Gastrocnemius medialis (tissue), 4 donors: ENCODE data around the gene SELENOP. TPM values are rescaled to one million over a fixed set of nuclear protein-coding genes. Genes with fewer than 3 reads are reported as not detected.

Experiments used
- ATAC-seq, 2 donors: fragments of 150-250 bp; one replicate each; pipeline ENCODE4 v1.9.1; 2016
- DNase-seq, 2 donors: peaks; one replicate each; pipeline ENCODE4 v3.0.0-alpha.2; 2019
- H3K27ac ChIP-seq, 4 donors: fragments of 200-600 bp; sonication (generic); 1 replicate in 1 of 4; 2 replicates in 3 of 4; pipeline ENCODE4 v1.5.1; 2016 to 2018; ENCODE audit warnings: mild to moderate bottlenecking in 2 of 4, moderate library complexity in 1 of 4
- H3K27me3 ChIP-seq, 3 donors: fragments of 200-600 bp; sonication (generic) in 2 of 3; 1 replicate in 1 of 3; 2 replicates in 2 of 3; pipeline versions ENCODE4 v1.5.1 to v1.6.0; 2016 to 2019; ENCODE audit warnings: mild to moderate bottlenecking in 1 of 3, moderate library complexity in 1 of 3
- H3K36me3 ChIP-seq, 2 donors: fragments of 200-600 bp; sonication (generic) in 1 of 2; one replicate each; pipeline ENCODE4 v1.5.1; 2017 to 2018
- H3K4me1 ChIP-seq, 2 donors: fragments of 200-600 bp; sonication (generic) in 1 of 2; one replicate each; pipeline ENCODE4 v1.5.1; 2016 to 2017; ENCODE audit warnings: mild to moderate bottlenecking in 2 of 2
- H3K4me3 ChIP-seq, 4 donors: fragments of 200-600 bp; sonication (generic) in 3 of 4; 1 replicate in 1 of 4; 2 replicates in 3 of 4; pipeline ENCODE4 v1.5.1; 2016 to 2019; ENCODE audit warnings: mild to moderate bottlenecking in 2 of 4
- H3K9me3 ChIP-seq, 3 donors: fragments of 200-600 bp; sonication (generic) in 2 of 3; 1 replicate in 1 of 3; 2 replicates in 2 of 3; pipeline ENCODE4 v1.5.1; 2016 to 2019
- CTCF ChIP-seq, 5 experiments: fragments of 450-650 bp in 3 of 5; fragments of 200-600 bp in 2 of 5; sonication (generic) in 2 of 5; IDR thresholded peaks in 4 of 5; conservative IDR thresholded peaks in 1 of 5; 1 replicate in 4 of 5; 2 replicates in 1 of 5; pipeline ENCODE4 v1.5.1; 2016 to 2019; ENCODE audit warnings: antibody characterized with exemption in 5 of 5, mild to moderate bottlenecking in 3 of 5, moderate library complexity in 3 of 5
- POLR2A ChIP-seq, 2 donors: fragments of 450-650 bp; IDR thresholded peaks; one replicate each; pipeline ENCODE4 v1.6.1; 2017; ENCODE audit warnings: antibody characterized with exemption in 2 of 2, mild to moderate bottlenecking in 2 of 2, moderate library complexity in 2 of 2
- in situ Hi-C, 4 donors: fragments of 200-750 bp; cut with MboI; loops; one replicate each; pipeline versions ENCODE4 v1.15.0 to v1.8.0; 2017; ENCODE audit warnings: low sequenced_read_pairs in 4 of 4
- intact Hi-C: fragments of 100-400 bp; cut with DNase I; formaldehyde crosslinking; loops from one replicate; pipeline ENCODE4 v1.15.1; 2023; ENCODE audit warnings: low total_unique reads
- total RNA-seq, 4 donors: library from RNA; depleted of rRNA; stranded (reverse); fragments of >200 nt; gene quantifications; one replicate each; pipeline versions ENCODE4 v1.1.0 to v1.2.3, GENCODE V29; 2016

The SELENOP gene
- total RNA-seq, 4 donors from 2014 or later, result 231 to 290 (median 243) TPM

GRCh38 chr5:42784132-42784531 is 27.6 kb downstream of the SELENOP start:
- intact Hi-C loops, result loop anchor here (10.0 kb wide), 1 partner anchor 759 kb away; no protein-coding TSS in a partner anchor
- TF ChIP-seq CTCF (IDR thresholded peaks at IDR 0.05 in 4 of 5, conservative IDR thresholded peaks at IDR 0.05 in 1 of 5) (no peak), POLR2A (IDR thresholded peaks at IDR 0.05) (no peak)
- ATAC-seq, result no peak
- DNase-seq, result no peak
- Histone ChIP-seq H3K4me3 (no peak overlapping the region), H3K36me3 (no peaks in the 10 kb centered on the region), H3K27ac (no peak overlapping the region), H3K4me1 (no peaks in the 10 kb centered on the region), H3K9me3 (no peaks in the 10 kb centered on the region), H3K27me3 (no peaks in the 10 kb centered on the region)
- in situ Hi-C loops, result loop anchor here in 1 of 4 donors (25.0 kb wide), 1 partner anchor 103 kb away; no protein-coding TSS in a partner anchor

DNA sequence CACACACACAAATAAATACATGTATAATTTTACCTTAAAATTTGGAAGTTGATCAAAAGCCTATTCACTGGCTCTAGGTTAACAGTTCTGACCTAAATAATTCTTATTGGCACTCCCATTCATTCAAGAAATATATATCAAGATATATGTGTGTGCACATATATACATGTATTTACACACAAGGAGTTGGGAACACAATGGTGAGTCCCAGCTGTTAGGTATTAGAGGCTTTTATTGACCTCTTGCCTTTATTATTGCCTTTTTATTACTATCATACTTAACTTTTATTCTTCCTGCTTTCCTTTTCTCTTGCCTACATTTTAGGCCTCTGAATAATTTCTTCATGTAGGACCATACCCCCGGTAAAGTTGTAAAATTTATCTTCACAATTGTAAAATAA is 30.1 kb downstream of the SELENOP start:
- TF ChIP-seq POLR2A (IDR thresholded peaks at IDR 0.05), result no peak
- DNase-seq, result no peak
- Histone ChIP-seq H3K4me3 (no peak overlapping the region), H3K4me1 (no peaks in the 10 kb centered on the region), H3K36me3 (no peaks in the 10 kb centered on the region), H3K27ac (no peak overlapping the region), H3K27me3 (no peaks in the 10 kb centered on the region), H3K9me3 (no peaks in the 10 kb centered on the region)
- intact Hi-C loops, result loop anchor here (10.0 kb wide), 1 partner anchor 757 kb away; no protein-coding TSS in a partner anchor
- in situ Hi-C loops, result loop anchor here in 1 of 4 donors (25.0 kb wide), 1 partner anchor 106 kb away; no protein-coding TSS in a partner anchor
- ATAC-seq, result no peak

GRCh38 chr5:42779083-42779482 is 32.6 kb downstream of the SELENOP start:
- no peak for TF ChIP-seq POLR2A (IDR thresholded peaks at IDR 0.05)
- no peak for TF ChIP-seq CTCF (IDR thresholded peaks at IDR 0.05 in 4 of 5, conservative IDR thresholded peaks at IDR 0.05 in 1 of 5)
- no peaks in the 10 kb centered on the region for H3K27me3 ChIP-seq
- H3K9me3 ChIP-seq, result no peaks in the 10 kb centered on the region
- intact Hi-C loops (no loop called here), in situ Hi-C loops (loop anchor here in 2 of 4 donors (10.0 to 25.0 kb wide), 2 partner anchors 108 to 924 kb away; no protein-coding TSS in a partner anchor)
- H3K4me1 ChIP-seq, result no peaks in the 10 kb centered on the region
- H3K36me3 ChIP-seq, result no peaks in the 10 kb centered on the region
- H3K27ac ChIP-seq, result no peak overlapping the region
- ATAC-seq (no peak), DNase-seq (no peak)
- H3K4me3 ChIP-seq, result no peak overlapping the region

DNA sequence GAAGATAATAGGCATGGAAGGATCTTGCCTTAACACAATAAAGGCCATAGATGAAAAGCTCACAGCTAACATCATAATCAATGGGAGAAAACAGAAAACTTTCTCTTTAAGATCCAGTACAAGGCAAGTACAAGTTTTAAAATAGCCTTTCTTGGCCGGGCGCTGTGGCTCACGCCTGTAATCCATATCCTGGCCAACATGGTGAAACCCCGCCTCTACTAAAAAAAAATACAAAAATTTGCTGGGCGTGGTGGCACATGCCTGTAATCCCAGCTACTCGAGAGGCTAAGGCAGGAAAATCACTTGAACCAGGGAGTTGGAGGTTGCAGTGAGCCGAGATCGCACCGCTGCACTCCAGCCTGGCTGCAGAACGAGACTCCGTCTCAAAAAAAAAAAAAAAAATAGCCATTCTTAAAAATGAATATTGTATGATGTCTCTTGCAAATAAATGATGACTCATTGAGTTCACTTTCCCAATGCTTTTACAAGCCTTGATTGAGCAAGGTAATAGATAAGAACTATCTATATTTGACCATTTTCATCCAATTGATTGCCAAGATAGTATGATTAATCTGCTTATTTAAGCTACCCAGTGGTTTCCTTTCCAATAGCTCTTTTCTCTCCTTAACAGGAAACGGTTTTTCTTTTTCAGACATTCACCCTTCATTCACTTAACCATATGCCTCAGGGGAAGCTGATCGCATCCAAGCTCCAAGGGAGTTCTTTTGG is 39.3 kb downstream of the SELENOP start:
- Histone ChIP-seq H3K27ac (no peak overlapping the region), H3K4me1 (peaks cover 6% of the 10 kb centered on the region in 2 donors), H3K4me3 (peak overlapping the region; percentile 13 to 38 (median 34)), H3K36me3 (no peaks in the 10 kb centered on the region), H3K27me3 (no peaks in the 10 kb centered on the region), H3K9me3 (no peaks in the 10 kb centered on the region)
- intact Hi-C loops, result no loop called here
- no peak for TF ChIP-seq POLR2A (IDR thresholded peaks at IDR 0.05)
- no peak for TF ChIP-seq CTCF (IDR thresholded peaks at IDR 0.05 in 4 of 5, conservative IDR thresholded peaks at IDR 0.05 in 1 of 5)
- ATAC-seq, result no peak
- in situ Hi-C loops, result loop anchor here (5.0 to 25.0 kb wide), 4 partner anchors 360 to 918 kb away; partner anchors contain the start of genes OXCT1 (in 2 of the 4) and GHR (in 1 of the 4)
- DNase-seq, result peak; percentile 5 to 15

- H3K9me3 ChIP-seq, result no peaks in the 10 kb centered on the region
- no peak for TF ChIP-seq POLR2A (IDR thresholded peaks at IDR 0.05)
- no peak for TF ChIP-seq CTCF (IDR thresholded peaks at IDR 0.05 in 4 of 5, conservative IDR thresholded peaks at IDR 0.05 in 1 of 5)
- H3K27ac ChIP-seq, result no peak overlapping the region
- H3K36me3 ChIP-seq, result no peaks in the 10 kb centered on the region
- peaks cover 6% of the 10 kb centered on the region in 2 donors for H3K4me1 ChIP-seq
- DNase-seq (no peak), ATAC-seq (no peak)
- in situ Hi-C loops, result loop anchor here (5.0 to 25.0 kb wide), 4 partner anchors 358 to 915 kb away; partner anchors contain the start of genes OXCT1 (in 2 of the 4) and GHR (in 1 of the 4)
- intact Hi-C loops, result no loop called here
- H3K27me3 ChIP-seq, result no peaks in the 10 kb centered on the region
- H3K4me3 ChIP-seq, result no peak overlapping the region
Observed at GRCh38 chr5:42770003-42770402, 41.7 kb downstream of the SELENOP start.
